DND-41 (cell line): ENCODE data around the gene SUSD4.

Experiments
- EZH2 ChIP-seq: IDR thresholded peaks from 3 replicates; pipeline ENCODE4 v1.6.1; 2012; ENCODE audit warnings: borderline replicate concordance, low read depth, mild to moderate bottlenecking, moderate library complexity, low read length, inconsistent platforms; ENCODE audit not compliant: severe bottlenecking
- TF ChIP-seq, protein P1 (sequence below): IDR thresholded peaks from 2 replicates; pipeline ENCODE4 v1.5.1; 2012; ENCODE audit warnings: borderline replicate concordance, low read length, moderate library complexity, mild to moderate bottlenecking; ENCODE audit not compliant: poor library complexity, severe bottlenecking; ENCODE audit errors: extremely low read depth

DNA sequence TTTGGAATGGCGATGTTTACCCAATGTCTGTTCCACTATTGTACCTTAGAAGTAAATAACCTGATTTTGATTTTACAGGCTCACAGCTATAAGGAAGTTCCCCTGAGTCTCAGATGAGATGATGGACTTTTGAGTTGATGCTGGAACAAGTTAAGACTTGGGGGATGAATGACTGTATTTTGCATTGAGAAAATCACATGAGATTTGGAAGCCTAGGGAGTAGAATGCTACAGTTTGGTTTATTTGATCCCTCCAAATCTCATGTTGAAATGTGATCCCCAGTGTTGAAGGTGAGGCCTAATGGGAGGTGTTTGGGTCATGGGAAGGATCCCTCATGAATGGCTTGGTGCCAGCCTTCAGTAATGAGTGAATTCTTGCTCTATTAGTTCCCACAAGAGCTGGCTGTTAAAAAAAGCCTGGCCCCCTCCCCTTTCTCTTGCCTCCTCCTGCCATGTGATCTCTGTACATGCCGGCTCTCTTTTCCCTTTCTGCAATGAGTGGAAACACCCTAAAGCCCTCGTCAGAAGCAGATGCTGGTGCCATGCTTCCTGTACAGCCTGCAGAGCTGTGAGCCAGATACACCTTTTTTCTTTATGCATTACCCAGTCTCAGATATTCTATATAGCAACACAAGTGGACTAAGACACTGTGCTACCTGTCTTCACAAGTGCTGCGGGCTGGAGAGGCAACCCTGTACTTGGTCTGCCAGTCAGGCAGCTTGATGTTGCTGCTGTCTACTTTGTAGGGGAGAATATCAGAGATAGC, 143.9 kb downstream of the SUSD4 start:
- no peak for TF ChIP-seq EZH2
- TF ChIP-seq, protein P1, sequence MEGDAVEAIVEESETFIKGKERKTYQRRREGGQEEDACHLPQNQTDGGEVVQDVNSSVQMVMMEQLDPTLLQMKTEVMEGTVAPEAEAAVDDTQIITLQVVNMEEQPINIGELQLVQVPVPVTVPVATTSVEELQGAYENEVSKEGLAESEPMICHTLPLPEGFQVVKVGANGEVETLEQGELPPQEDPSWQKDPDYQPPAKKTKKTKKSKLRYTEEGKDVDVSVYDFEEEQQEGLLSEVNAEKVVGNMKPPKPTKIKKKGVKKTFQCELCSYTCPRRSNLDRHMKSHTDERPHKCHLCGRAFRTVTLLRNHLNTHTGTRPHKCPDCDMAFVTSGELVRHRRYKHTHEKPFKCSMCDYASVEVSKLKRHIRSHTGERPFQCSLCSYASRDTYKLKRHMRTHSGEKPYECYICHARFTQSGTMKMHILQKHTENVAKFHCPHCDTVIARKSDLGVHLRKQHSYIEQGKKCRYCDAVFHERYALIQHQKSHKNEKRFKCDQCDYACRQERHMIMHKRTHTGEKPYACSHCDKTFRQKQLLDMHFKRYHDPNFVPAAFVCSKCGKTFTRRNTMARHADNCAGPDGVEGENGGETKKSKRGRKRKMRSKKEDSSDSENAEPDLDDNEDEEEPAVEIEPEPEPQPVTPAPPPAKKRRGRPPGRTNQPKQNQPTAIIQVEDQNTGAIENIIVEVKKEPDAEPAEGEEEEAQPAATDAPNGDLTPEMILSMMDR, result no peak
